GM19238 (cell line): ENCODE measurements around the gene B3GNT8.
"Not testable (repeated sequence)": the region's sequence is repeated elsewhere in the genome, so short reads cannot be mapped to it uniquely, and the experiment has no call there.

Experiments used
- DNase-seq: peaks from one replicate; pipeline ENCODE4 v3.0.0; 2011; ENCODE audit warnings: low spot score; ENCODE audit not compliant: insufficient read length

B3GNT8 gene

GRCh38 chr19:41416194-41416674 is 10.9 kb downstream of the B3GNT8 start:
- no peak for DNase-seq

GRCh38 chr19:41415154-41415571 is 12.0 kb downstream of the B3GNT8 start:
- DNase-seq = no peak

- DNase-seq = no peak
These were observed 12.7 kb downstream of the B3GNT8 start for GRCh38 chr19:41414461-41414860.

- DNase-seq = no peak
These were observed 13.2 kb downstream of the B3GNT8 start for GRCh38 chr19:41413947-41414346.

- no peak for DNase-seq
These were observed 14.2 kb downstream of the B3GNT8 start for GRCh38 chr19:41412953-41413352.

GRCh38 chr19:41411968-41412265 is 15.3 kb downstream of the B3GNT8 start:
- DNase-seq = no peak

- DNase-seq = no peak
These were observed 15.8 kb downstream of the B3GNT8 start for GRCh38 chr19:41411100-41411967.

- no peak for DNase-seq
These were observed 16.7 kb downstream of the B3GNT8 start for GRCh38 chr19:41410336-41411054.

GRCh38 chr19:41409288-41409687 is 17.9 kb downstream of the B3GNT8 start:
- no peak for DNase-seq

- DNase-seq = not testable (repeated sequence)
These were observed 18.3 kb downstream of the B3GNT8 start for GRCh38 chr19:41408846-41409245.

- no peak for DNase-seq
These were observed 18.9 kb downstream of the B3GNT8 start for GRCh38 chr19:41408256-41408655.

- DNase-seq = no peak
These were observed 19.9 kb downstream of the B3GNT8 start for GRCh38 chr19:41407271-41407670.

- no peak for DNase-seq
These were observed 21.4 kb downstream of the B3GNT8 start for GRCh38 chr19:41405776-41406175.

GRCh38 chr19:41403181-41403970 is 23.8 kb downstream of the B3GNT8 start:
- no peak for DNase-seq

- no peak for DNase-seq
These were observed 25.2 kb downstream of the B3GNT8 start for GRCh38 chr19:41402010-41402409.

- no peak for DNase-seq
These were observed 25.7 kb downstream of the B3GNT8 start for GRCh38 chr19:41401483-41401882.

GRCh38 chr19:41399525-41399924 is 27.6 kb downstream of the B3GNT8 start:
- no peak for DNase-seq

GRCh38 chr19:41399091-41399490 is 28.1 kb downstream of the B3GNT8 start:
- no peak for DNase-seq

GRCh38 chr19:41398598-41398997 is 28.6 kb downstream of the B3GNT8 start:
- DNase-seq = no peak

- no peak for DNase-seq
These were observed 29.1 kb downstream of the B3GNT8 start for GRCh38 chr19:41398050-41398418.

- DNase-seq = peak; percentile 96
These were observed 29.8 kb downstream of the B3GNT8 start, which contains the start of the genes BCKDHA and EXOSC5 for GRCh38 chr19:41397086-41398049. BCKDHA (plus strand) TSS chr19:41397818; CDS start chr19:41397828, 10 bp downstream. EXOSC5 (minus strand) TSS chr19:41397359; CDS start chr19:41397328, 31 bp downstream.
